ENCODE results near the gene NUDT6. TPM values are rescaled to one million over a fixed set of nuclear protein-coding genes. Genes with fewer than 3 reads are reported as not detected.

Gene NUDT6
- total RNA-seq (ENCODE audit: low replicate concordance): 4.8 and 6.6 TPM in 2 replicates

GRCh38 chr4:122921971-122922876 lies at the start of gene NUDT6:
NUDT6 (minus strand) TSS chr4:122922597; CDS start chr4:122922572, 25 bp downstream.

Other genes with a start within 250 kb of the NUDT6 start
- 4.1 and 6.0 TPM in 2 replicates for gene BBS12, start 189.9 kb downstream of the NUDT6 start, total RNA-seq (ENCODE audit: low replicate concordance)
- 17.8 and 44.6 TPM in 2 replicates for gene FGF2, start 95.8 kb downstream of the NUDT6 start, total RNA-seq (ENCODE audit: low replicate concordance)

Data from smooth muscle cell of the coronary artery (primary cell).